Measurements from ENCODE around the gene SLC38A8.

GRCh38 chr16:84045001-84045817 lies 2.6 kb upstream of the SLC38A8 start:
- TF ChIP-seq CTCF (conservative IDR thresholded peaks at IDR 0.05) = no peak
- no peak for TF ChIP-seq ZFX (IDR thresholded peaks at IDR 0.05)
